Umbilical cord (tissue), 2 donors: Measurements from ENCODE around the gene PTPRM. TPM values are rescaled to one million over a fixed set of nuclear protein-coding genes. Genes with fewer than 3 reads are reported as not detected.

Experiments used
- DNase-seq: peaks from one replicate; pipeline ENCODE4 v3.0.0-alpha.2; 2015; ENCODE audit warnings: low spot score
- total RNA-seq: library from RNA; depleted of rRNA; stranded (reverse); fragments of >200 nt; gene quantifications from one replicate; pipeline ENCODE4 v1.2.3, GENCODE V29; 2014; ENCODE audit warnings: low replicate concordance; ENCODE audit not compliant: insufficient read depth

The PTPRM gene
- total RNA-seq, 1 donor from 2014 or later = 49.1 TPM

DNA sequence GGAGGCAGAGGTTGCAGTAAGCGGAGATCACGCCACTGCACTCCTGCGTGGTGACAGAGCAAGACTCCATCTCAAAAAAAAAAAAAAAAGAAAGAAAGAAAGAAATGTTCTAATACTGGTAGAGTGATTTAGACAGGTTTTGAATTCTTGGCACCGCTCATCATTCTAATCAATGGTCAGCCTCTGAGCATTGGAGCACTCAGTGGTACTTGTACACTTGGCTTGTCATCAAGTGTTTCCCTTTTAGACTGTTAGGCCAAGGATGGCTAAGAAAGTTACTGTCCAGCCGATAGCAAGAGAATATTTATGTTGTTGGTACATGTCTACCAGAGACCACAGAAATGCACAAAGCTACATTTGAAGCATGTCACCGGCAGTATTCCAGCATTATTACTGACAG lies 598.0 kb downstream of the PTPRM start:
- no peak for DNase-seq

DNA sequence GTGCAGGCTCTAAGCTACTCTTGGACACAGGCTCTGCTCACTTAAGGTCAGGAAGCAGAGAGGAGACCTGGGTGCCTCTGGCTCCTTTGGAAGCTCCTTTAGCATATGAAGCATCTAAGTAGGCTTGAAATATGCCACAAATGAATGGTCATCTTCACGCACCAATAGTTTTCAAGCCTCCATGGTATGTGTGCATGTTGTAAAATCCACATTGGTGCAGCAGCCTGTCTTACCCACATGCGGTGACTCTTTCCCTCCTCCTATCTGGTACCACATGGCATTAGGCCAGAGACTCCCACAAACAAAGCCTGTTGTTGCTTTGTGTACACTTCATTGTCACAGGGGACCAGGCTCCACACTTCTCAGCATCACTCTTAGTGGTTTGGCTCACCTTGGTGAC lies 599.9 kb downstream of the PTPRM start:
- no peak for DNase-seq

DNA sequence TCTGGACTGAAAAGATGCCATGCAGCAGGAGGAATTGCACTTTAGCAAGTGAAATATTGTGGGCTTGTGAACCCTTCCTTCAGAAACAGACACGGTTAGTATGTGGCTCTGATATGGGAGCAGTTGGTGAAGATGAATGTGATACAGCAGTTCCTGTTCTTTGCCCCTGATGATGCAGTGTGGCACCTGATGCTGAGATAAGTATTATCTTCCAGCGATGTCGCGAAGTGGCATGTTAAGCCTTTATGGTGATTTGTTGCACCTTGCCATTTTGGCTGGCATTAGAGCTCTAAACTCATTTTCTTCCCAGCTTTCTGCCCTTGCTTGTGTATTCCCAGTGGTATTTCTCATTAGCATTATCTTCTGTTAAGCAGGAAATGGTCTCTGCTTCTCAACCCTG lies 600.6 kb downstream of the PTPRM start:
- DNase-seq = no peak

DNA sequence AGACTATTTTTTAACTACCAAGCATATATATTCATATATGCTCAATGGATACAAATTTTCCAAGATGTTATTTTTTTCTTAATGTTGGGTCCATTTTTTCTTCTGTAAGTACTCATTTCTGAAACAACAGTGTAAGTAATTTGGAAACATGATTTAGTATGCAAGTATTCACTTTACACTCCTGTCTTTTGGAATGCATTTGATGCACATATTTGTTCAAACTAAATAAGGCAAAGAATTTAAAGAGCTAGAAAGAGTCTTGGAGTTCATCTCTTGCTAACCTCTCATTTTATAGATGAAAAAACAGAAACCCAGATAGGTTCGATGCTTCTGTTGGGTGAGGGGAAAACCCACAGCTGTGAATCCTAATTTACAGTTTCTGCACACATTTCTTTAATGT lies 602.6 kb downstream of the PTPRM start:
- DNase-seq = no peak

DNA sequence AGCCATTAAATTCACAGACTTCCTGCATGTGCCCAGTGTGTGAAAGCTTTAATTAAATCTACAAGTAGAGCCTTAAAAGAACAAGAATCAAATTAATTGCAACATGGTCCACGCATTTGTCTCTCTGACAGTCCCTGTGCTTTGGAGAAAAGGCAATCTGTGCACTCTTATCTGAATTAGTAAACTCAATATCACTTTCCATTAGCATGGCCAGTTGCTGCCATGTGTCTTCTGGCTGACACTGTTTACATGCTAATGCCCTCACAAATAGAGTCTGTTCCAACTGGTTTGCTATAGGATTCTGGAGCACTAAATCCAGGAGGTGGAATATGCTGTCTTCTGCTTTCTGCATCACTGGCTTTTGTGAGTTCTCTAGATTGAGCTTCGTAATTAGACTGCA lies 607.7 kb downstream of the PTPRM start:
- no peak for DNase-seq

DNA sequence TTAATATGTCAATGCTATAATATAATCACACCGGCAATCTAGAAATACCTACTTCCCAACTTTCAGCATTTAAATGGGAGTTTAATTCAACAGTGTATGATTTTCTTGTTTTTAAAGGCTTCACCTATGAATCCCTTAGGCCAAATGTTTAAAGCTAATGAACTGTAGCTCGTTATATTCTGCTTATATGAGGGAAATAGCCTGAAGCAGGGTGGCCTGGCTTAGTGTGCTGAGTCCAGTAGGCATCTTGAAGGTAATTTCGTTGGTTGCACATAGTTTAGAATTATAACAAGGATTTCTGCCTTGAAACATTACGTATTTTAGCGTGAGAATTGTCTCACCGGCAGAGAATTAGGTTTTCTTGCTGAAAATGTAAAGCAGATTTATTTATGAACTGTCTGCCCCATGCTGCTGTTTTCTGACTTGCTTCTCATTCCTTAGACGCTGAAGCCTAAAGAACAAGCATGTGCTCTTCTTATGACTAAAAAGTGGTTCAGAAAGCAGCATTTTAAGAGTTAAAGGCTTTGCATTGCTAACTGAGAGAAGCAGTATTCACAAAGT lies 608.5 kb downstream of the PTPRM start:
- no peak for DNase-seq

DNA sequence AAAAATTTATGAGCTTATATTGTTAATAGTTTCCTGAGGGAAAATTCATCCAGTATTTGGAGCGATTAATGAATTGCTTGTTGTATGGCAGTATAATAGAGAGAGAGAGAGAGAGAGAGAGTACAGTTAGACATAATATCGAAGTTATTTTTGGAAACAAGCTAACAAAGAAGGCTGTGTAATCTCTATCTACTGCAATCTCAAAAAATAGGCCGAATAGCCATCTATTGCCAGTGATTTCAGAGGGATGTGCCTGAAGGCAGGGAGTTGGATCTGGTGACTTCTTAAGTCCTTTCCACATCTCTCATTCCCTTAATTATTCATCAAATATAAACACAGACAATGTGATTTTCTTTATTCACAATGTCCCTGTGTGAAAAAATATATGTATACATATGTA lies 609.0 kb downstream of the PTPRM start:
- DNase-seq = peak; percentile 6

DNA sequence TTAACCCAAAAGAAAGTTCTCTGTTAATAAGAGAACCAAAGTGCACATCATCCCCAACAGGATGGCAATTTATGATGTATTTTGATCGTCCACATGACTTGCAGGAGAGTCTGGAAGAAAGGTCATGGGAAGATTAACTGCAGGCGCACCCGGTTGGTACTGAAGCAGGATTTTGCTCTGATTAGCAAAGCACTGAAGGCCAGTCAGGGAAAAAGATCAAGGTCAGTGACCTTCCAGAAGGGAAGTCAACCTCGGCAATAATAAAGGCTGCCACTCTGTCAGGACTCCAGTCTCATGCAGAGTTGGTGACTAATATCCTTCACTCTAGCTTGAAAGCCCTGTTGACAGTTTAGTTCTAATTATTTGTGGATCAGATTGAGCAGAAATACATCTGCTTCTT lies 609.4 kb downstream of the PTPRM start:
- peak; percentile 13 for DNase-seq

DNA sequence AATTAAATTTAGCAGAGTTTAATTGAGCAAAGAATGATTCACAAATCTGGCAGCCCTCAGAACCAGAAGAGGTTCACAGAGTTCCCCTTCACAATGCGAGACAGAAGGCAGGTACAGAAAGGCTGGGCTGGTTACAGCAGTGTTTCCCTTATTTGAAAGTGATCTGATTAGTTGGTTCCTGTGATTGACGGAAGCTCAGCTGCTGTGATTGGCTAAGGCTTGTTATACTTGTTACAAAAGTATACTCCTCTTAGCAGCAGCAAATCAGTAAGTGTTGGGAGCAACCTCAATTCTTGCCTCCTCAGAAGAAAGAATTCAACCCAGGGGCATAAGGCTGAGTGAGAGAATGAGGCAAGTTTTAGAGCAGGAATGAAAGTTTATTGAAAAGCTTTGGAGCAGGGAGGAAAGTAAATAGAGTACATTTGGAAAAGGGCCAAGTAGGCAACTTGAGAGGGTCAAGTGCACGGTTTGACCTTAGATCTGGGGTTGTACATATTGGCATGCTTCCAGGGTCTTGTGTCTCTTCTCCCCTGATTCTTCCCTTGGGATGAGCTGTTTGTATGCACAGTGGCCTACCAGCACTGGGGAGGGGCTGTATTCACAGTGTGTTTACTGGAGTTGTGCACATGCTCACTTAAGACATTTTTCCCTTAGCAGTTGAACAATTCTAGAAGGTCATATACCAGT lies 610.4 kb downstream of the PTPRM start:
- DNase-seq = peak; percentile 20

DNA sequence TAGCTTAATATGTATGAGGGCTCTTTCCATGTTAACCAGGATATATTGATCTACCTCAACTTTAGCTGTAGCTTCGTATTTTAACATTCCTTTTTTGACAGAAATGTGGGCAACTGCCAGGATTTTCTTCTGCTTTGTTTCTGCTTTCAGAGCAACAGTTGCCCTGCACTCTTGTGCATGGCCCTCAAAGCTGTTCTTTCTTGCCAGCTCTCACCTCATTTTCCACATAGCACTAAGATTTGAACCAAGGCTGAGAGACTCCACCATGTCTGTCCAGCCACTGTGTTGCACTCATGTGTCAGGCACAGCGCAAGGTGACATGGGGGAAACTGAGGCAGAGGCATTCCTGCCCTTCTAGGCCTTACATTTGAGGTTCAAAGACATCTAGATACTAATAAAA lies 619.3 kb downstream of the PTPRM start:
- no peak for DNase-seq

DNA sequence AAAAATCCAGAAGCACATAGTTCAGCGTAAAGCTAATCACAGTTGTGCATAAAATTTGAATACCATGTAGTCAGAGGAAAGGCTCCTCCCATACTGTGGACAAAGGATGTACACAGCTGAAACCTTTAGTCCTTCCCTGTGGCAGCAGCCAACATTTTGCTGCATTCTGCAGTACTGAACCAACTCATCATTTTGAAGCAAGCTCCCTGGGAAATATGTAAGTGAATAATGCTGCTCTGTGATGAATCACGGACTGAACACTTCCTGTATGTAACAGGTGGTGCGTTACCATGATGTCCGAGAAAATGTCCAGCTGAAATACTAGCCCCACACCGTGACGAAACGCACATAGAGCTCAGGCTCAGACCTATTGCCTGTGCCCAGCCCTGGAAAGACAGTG lies 621.1 kb downstream of the PTPRM start:
- DNase-seq = no peak

DNA sequence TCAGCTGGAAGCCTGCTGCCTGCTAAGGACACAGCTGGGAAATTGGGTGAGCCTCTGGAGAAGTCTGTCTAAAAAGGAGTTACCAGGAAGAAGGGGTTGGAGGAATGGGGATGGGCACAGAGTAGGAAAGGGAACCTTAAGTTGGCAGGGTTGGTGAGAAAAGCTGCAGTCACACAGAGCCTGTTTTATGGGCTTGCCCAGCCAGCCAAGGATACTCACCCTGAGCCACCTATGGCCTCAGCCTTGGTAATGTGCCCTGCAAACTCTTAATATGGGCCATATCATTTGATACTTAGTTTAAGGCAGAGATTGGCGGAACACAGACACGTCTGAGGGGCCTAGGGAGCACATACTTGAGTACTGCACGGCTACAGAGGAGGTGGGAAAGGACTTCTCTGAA lies 623.9 kb downstream of the PTPRM start:
- no peak for DNase-seq

DNA sequence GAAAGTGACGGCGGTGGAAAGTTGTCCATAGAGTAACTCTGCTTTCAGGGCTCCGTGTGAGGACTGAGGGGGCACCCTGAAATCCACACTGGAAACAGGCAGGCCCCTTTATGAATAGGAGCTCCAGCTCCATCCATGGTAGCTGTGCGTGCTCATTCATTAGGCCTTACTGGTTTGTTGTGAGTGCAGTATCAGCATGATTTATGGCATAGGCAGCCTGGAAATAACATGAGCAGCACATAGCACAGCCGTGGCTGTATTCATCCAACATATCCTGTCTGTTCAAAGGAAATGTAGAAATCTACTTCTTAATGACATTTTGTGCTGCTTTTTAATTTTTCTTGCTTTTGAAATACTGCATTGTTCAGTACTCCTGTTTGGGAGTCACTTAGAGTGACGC lies 627.3 kb downstream of the PTPRM start:
- DNase-seq = peak; percentile 21

DNA sequence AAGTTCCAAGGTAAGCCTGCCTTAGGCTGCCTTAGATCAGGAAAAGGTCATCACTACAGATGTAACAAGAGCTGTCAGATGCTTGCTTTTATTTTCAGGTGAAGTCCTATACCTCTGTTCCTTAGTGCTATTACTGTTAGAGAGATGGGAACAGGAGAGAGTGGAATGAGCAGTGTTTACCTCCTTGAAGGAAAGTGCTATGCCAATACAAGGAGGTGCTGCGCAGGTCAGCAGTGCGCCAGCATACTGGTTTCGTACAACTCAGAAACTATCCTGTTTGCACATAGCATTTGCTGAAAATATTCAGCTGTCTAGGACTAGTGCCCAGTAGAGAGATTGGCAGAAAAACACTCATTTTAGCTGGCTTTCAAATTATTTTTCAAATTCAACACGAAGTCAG lies 629.1 kb downstream of the PTPRM start:
- no peak for DNase-seq

DNA sequence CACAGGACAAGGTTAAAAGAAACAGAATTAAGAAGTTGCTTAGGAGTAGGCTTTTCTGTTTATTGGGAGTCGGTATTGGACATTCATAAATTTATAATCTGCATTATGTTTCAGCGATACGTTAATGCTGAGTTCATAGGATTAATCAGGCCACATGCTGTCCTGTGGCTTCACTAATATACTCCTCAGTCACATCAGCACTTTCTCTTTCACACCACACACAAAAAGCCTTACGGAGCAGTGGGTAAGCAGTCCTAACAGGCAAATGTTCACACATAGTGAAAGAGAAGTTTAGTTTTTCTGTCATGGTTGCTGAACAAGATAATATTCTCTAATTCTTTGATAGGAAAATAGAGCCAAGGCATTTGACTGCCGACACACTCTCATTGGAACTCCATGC lies 630.4 kb downstream of the PTPRM start:
- DNase-seq = no peak

DNA sequence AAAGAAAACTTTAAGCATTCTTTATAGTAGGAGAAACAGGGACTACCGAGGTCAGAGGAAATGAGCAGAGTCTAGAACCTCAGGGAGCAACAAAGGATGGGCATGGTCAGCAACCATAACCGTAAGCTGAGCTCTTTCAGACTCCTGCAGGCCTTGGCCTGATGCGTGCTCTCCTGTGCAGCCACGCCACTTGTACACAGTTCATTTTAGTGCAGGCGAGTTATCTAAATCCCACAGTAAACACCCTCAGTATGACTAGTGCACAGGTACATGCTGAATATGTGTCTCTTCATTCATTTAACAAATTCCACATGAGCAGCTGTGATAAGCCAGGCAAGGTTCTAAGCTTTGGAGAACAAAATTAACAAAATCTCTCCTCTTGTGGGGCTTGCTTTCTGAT lies 640.9 kb downstream of the PTPRM start:
- DNase-seq = no peak

DNA sequence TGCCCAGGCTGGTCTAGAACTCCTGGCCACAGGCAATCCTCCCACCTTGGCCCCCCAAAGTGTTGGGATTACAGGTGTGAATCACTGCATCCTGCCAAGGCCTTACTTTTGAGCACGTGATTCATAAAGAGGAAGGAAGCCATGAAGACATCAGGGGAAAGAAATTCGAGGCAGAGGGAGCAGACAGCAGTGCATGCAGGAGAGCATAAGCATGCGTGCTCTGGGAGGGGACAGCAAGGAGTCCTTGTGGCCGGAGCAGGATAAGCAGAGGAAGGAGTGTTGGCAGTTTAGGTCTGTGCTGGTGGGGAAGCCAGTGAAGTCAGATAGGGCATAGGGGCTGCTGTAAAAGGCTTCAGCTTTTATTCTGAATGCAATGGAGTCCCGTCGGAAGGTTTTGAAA lies 641.6 kb downstream of the PTPRM start:
- DNase-seq = no peak

DNA sequence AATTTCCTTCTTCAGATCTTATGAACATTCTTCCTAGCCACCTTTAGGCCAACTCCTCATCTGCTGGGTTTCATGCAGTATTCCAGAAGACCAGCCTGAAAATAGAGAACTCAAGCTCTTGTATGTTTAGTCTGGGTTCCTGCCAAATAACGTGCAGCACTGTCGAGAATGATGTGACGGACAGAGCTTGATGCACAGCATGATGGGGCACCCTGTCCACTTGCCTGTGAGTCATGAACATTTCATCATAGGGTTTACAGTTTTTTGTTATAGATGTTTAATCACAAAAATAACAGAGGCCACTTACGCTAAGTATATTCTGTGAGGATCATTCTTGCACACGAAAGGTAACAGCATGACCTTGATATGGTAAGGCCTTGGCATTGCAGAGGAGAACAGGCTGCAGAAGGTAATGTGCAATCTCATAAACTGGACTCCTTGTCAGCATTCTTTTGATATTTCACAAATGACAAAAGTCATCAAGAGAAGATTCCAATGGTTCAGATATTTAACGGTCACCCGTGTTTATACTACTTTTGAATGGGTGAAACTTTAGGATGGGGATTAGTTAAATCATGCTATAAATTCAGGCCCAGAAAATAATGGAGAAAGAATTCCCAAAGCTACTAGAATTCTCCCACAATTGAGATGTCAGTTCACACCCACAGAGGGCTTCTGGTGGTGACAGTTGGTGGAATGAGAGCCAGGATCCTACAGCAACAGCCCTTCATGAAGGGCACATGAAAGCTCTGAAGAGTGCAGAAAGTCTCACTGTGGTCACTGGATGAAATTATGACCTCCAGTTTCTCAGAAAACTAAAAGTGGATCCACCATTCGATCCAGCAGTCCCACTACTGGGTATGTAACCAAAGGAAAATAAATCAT lies 646.0 kb downstream of the PTPRM start:
- DNase-seq = peak; percentile 21

DNA sequence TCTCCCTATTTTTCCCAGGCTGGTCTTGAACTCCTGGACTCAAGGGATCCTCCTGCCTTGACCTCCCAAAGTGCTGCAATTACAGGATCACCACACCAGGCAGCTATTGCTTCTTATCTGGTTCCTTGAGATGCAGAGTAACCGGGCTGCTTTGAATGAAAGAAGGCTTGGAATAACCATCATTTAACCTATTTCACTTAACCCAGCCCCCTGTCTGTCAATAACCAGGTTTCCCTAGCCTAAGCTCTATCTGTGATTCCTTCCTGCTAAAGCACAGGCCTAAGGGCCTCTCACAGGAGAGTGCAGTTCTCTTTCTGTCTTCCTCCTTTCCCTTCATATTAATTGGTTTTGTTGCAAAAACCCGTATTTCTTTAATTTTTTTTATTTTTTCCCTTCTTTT lies 648.6 kb downstream of the PTPRM start:
- no peak for DNase-seq

DNA sequence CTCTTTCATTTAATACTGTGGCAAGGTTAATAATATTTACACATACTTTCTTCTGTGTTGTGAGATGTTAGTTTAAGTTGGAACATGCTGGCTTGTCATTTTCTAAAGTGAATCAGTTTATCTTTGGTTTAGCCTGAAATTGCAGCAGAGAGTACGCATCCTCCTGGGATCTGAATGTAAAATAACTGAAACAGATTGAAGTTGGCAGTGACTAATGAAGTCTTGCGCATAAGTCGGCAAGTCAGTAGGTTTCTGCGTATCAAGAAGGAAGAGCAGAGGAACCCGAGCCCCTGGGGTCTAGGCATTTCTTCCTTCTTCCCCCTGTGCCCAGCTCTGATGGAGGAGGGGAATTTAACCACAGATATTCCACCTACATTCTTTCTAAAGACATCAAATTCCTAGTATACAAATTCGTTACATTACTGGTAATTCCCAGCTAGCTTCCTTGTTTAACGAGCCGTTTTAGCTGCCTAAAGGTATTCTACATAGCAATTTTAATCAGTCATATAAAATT lies 650.0 kb downstream of the PTPRM start:
- no peak for DNase-seq

DNA sequence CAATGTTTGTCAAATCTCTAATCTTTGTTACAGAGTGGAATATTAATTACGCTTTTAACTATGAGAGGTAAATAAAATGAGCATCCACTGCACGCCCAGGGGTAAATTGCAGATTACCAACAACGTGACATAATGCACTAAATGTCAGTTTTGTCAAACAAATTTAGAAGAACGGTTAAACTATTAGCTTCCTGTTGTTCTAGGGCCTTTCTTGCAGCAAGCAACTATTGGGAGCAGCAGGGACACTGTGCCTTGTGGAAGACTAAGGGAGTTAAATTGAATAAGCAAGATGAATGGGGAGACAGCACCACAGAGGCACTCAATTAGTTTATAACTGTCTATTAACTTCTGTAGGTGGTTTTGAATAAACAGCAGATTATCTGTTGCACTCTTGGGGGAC lies 651.1 kb downstream of the PTPRM start:
- DNase-seq = no peak

DNA sequence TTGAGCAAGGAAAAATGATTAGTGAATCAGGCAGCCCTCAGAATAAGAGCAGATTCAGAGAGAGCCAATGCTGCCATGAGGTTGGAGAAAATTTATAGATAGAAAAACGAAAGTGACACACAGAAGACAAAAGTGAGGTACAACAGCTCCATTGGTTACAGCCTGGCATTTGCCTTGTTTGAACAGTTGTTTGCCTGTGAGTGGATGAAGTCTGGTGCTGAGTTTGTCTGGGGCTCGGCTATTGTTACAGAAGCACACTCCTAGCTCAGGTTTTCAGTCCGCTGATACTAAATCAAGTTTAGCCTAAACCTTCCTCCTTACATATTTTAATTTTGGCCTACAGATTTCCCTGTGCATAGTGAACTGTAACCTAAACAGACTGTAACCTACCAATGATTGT lies 654.3 kb downstream of the PTPRM start:
- no peak for DNase-seq

DNA sequence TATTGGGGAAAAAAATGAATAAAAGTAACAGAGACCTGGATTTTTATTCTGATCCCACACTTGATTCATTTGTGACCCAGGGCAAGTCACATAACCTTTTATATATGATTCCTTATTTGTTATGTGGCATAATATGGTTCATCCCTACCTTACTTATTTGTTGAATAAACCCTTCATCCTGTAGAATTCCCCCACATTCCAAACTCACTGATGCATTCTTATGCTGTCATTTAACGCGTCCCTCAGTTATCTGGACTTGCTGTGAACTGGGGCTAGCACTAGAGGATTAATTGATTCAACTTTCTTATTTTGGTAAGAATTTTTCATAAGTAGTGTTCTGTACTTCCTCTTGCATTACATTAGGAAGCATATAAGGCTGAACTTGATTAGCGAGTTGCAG lies 657.5 kb downstream of the PTPRM start:
- DNase-seq = no peak
